GM12878 (cell line): ENCODE results near the gene DNAJC4. TPM values are rescaled to one million over a fixed set of nuclear protein-coding genes. Genes with fewer than 3 reads are reported as not detected.

Experiments
- polyA plus RNA-seq, 11 experiments: library from polyadenylated mRNA; depleted of rRNA in 4 of 11; unstranded in 6 of 11; stranded (reverse) in 5 of 11; fragments of >200 nt; fragmentation: Nextera tagmentation in 4 of 11; fragmentation: Illumina TruSeq in 1 of 11; extraction: Ambion mirVana in 4 of 11; extraction: Trizol in 1 of 11; gene quantifications; 1 replicate in 1 of 11; 2 replicates in 10 of 11; pipeline versions ENCODE4 v1.2.1 to v1.2.3, GENCODE V29; 2011 to 2016; ENCODE audit warnings: inconsistent platforms in 2 of 11, missing spikeins in 2 of 11, low read depth in 1 of 11
- total RNA-seq, 4 experiments: library from RNA; depleted of rRNA in 3 of 4; stranded (reverse); fragments of >200 nt in 3 of 4; fragmentation: Illumina TruSeq in 1 of 4; extraction: Trizol in 1 of 4; gene quantifications; 2 replicates each; pipeline versions ENCODE4 v1.2.1 to v1.2.3, GENCODE V29; 2013 to 2021

DNAJC4 gene
- total and polyA plus RNA-seq, 10 of the 15 experiments (the other 5 are each of a cell fraction or from before 2014, with no cell fraction given): 3.7 to 64.9 (median 30.1) TPM

Other genes with a start within 250 kb of the DNAJC4 start
Only the 7 nearest of the 20 such genes appear.
- 122 and 145 TPM in 2 replicates for gene FERMT3, start 23.8 kb upstream of the DNAJC4 start, total RNA-seq (2014; rRNA removed)
- gene FERMT3, start 23.8 kb upstream of the DNAJC4 start, total RNA-seq (2014; rRNA removed; fragmentation: Illumina TruSeq; extraction: Trizol): 44.4 and 47.3 TPM in 2 replicates
- gene FERMT3, start 23.8 kb upstream of the DNAJC4 start, total RNA-seq (2021): 192 and 211 TPM in 2 replicates
- gene FERMT3, start 23.8 kb upstream of the DNAJC4 start, polyA plus RNA-seq (2011; rRNA removed): 24.2 and 86.8 TPM in 2 replicates
- gene FERMT3, start 23.8 kb upstream of the DNAJC4 start, polyA plus RNA-seq (2014; fragmentation: Illumina TruSeq; extraction: Trizol): 6.8 and 49.0 TPM in 2 replicates
- gene FERMT3, start 23.8 kb upstream of the DNAJC4 start, polyA plus RNA-seq (2014; fragmentation: Nextera tagmentation; extraction: Ambion mirVana): 1 to 10 TPM; 2.0 to 9.2 TPM
- gene FERMT3, start 23.8 kb upstream of the DNAJC4 start, polyA plus RNA-seq (2014; rRNA removed): 141 and 191 TPM in 2 replicates
- gene FERMT3, start 23.8 kb upstream of the DNAJC4 start, polyA plus RNA-seq (2016; fragmentation: Nextera tagmentation; extraction: Ambion mirVana): 100 to 1,000 TPM; 198 to 207 TPM
- gene TRPT1, start 4.4 kb upstream of the DNAJC4 start, total RNA-seq (2014; rRNA removed): 39.0 and 43.1 TPM in 2 replicates
- 17.8 and 19.9 TPM in 2 replicates for gene TRPT1, start 4.4 kb upstream of the DNAJC4 start, total RNA-seq (2014; rRNA removed; fragmentation: Illumina TruSeq; extraction: Trizol)
- 37.7 and 39.2 TPM in 2 replicates for gene TRPT1, start 4.4 kb upstream of the DNAJC4 start, total RNA-seq (2021)
- gene TRPT1, start 4.4 kb upstream of the DNAJC4 start, polyA plus RNA-seq (2011; rRNA removed): 12.1 and 23.8 TPM in 2 replicates
- gene TRPT1, start 4.4 kb upstream of the DNAJC4 start, polyA plus RNA-seq (2014; fragmentation: Illumina TruSeq; extraction: Trizol): 13.0 and 14.3 TPM in 2 replicates
- 10 to 100 TPM in 1 of 2 experiments, 1 to 10 TPM in 1; 7.1 to 21.3 TPM for gene TRPT1, start 4.4 kb upstream of the DNAJC4 start, polyA plus RNA-seq (2014; fragmentation: Nextera tagmentation; extraction: Ambion mirVana)
- gene TRPT1, start 4.4 kb upstream of the DNAJC4 start, polyA plus RNA-seq (2014; rRNA removed): 42.0 and 43.7 TPM in 2 replicates
- 10 to 100 TPM; 49.9 to 63.0 TPM for gene TRPT1, start 4.4 kb upstream of the DNAJC4 start, polyA plus RNA-seq (2016; fragmentation: Nextera tagmentation; extraction: Ambion mirVana)
- gene NUDT22, start 4.3 kb upstream of the DNAJC4 start, total RNA-seq (2014; rRNA removed): 102 and 115 TPM in 2 replicates
- 31.0 and 37.7 TPM in 2 replicates for gene NUDT22, start 4.3 kb upstream of the DNAJC4 start, total RNA-seq (2014; rRNA removed; fragmentation: Illumina TruSeq; extraction: Trizol)
- gene NUDT22, start 4.3 kb upstream of the DNAJC4 start, total RNA-seq (2021): 87.7 and 91.0 TPM in 2 replicates
- gene NUDT22, start 4.3 kb upstream of the DNAJC4 start, polyA plus RNA-seq (2011; rRNA removed): 21.2 and 38.5 TPM in 2 replicates
- gene NUDT22, start 4.3 kb upstream of the DNAJC4 start, polyA plus RNA-seq (2014; fragmentation: Illumina TruSeq; extraction: Trizol): 6.0 and 17.0 TPM in 2 replicates
- gene NUDT22, start 4.3 kb upstream of the DNAJC4 start, polyA plus RNA-seq (2014; fragmentation: Nextera tagmentation; extraction: Ambion mirVana): 10 to 100 TPM in 1 of 2 experiments, 1 to 10 TPM in 1; 6.7 to 20.9 TPM
- gene NUDT22, start 4.3 kb upstream of the DNAJC4 start, polyA plus RNA-seq (2014; rRNA removed): 94.4 and 118 TPM in 2 replicates
- 10 to 100 TPM; 95.8 to 99.2 TPM for gene NUDT22, start 4.3 kb upstream of the DNAJC4 start, polyA plus RNA-seq (2016; fragmentation: Nextera tagmentation; extraction: Ambion mirVana)
- 23.3 and 25.4 TPM in 2 replicates for gene VEGFB, start 4.0 kb downstream of the DNAJC4 start, total RNA-seq (2014; rRNA removed)
- 16.3 and 17.5 TPM in 2 replicates for gene VEGFB, start 4.0 kb downstream of the DNAJC4 start, total RNA-seq (2014; rRNA removed; fragmentation: Illumina TruSeq; extraction: Trizol)
- 75.8 and 81.7 TPM in 2 replicates for gene VEGFB, start 4.0 kb downstream of the DNAJC4 start, total RNA-seq (2021)
- gene VEGFB, start 4.0 kb downstream of the DNAJC4 start, polyA plus RNA-seq (2011; rRNA removed): 8.4 and 11.1 TPM in 2 replicates
- 17.0 and 24.2 TPM in 2 replicates for gene VEGFB, start 4.0 kb downstream of the DNAJC4 start, polyA plus RNA-seq (2014; fragmentation: Illumina TruSeq; extraction: Trizol)
- gene VEGFB, start 4.0 kb downstream of the DNAJC4 start, polyA plus RNA-seq (2014; fragmentation: Nextera tagmentation; extraction: Ambion mirVana): 10 to 100 TPM in 1 of 2 experiments, 1 to 10 TPM in 1; 7.0 to 28.1 TPM
- gene VEGFB, start 4.0 kb downstream of the DNAJC4 start, polyA plus RNA-seq (2014; rRNA removed): 32.8 and 46.0 TPM in 2 replicates
- gene VEGFB, start 4.0 kb downstream of the DNAJC4 start, polyA plus RNA-seq (2016; fragmentation: Nextera tagmentation; extraction: Ambion mirVana): 10 to 100 TPM; 12.4 to 12.7 TPM
- 47.8 and 62.4 TPM in 2 replicates for gene FKBP2, start 10.5 kb downstream of the DNAJC4 start, total RNA-seq (2014; rRNA removed)
- 39.1 and 41.5 TPM in 2 replicates for gene FKBP2, start 10.5 kb downstream of the DNAJC4 start, total RNA-seq (2014; rRNA removed; fragmentation: Illumina TruSeq; extraction: Trizol)
- gene FKBP2, start 10.5 kb downstream of the DNAJC4 start, total RNA-seq (2021): 31.6 and 37.1 TPM in 2 replicates
- 10.7 and 25.5 TPM in 2 replicates for gene FKBP2, start 10.5 kb downstream of the DNAJC4 start, polyA plus RNA-seq (2011; rRNA removed)
- 7.5 and 37.5 TPM in 2 replicates for gene FKBP2, start 10.5 kb downstream of the DNAJC4 start, polyA plus RNA-seq (2014; fragmentation: Illumina TruSeq; extraction: Trizol)
- 10 to 100 TPM in 1 of 2 experiments, 1 to 10 TPM in 1; 1.8 to 26.8 TPM for gene FKBP2, start 10.5 kb downstream of the DNAJC4 start, polyA plus RNA-seq (2014; fragmentation: Nextera tagmentation; extraction: Ambion mirVana)
- 58.6 and 61.9 TPM in 2 replicates for gene FKBP2, start 10.5 kb downstream of the DNAJC4 start, polyA plus RNA-seq (2014; rRNA removed)
- 10 to 100 TPM; 95.0 to 99.7 TPM for gene FKBP2, start 10.5 kb downstream of the DNAJC4 start, polyA plus RNA-seq (2016; fragmentation: Nextera tagmentation; extraction: Ambion mirVana)
- gene PPP1R14B, start 16.4 kb downstream of the DNAJC4 start, total RNA-seq (2014; rRNA removed): 219 and 251 TPM in 2 replicates
- gene PPP1R14B, start 16.4 kb downstream of the DNAJC4 start, total RNA-seq (2014; rRNA removed; fragmentation: Illumina TruSeq; extraction: Trizol): 170 and 195 TPM in 2 replicates
- 264 and 283 TPM in 2 replicates for gene PPP1R14B, start 16.4 kb downstream of the DNAJC4 start, total RNA-seq (2021)
- gene PPP1R14B, start 16.4 kb downstream of the DNAJC4 start, polyA plus RNA-seq (2011; rRNA removed): 75.7 and 138 TPM in 2 replicates
- 42.7 and 109 TPM in 2 replicates for gene PPP1R14B, start 16.4 kb downstream of the DNAJC4 start, polyA plus RNA-seq (2014; fragmentation: Illumina TruSeq; extraction: Trizol)
- 10 to 100 TPM in 1 of 2 experiments, 1 to 10 TPM in 1; 8.4 to 27.7 TPM for gene PPP1R14B, start 16.4 kb downstream of the DNAJC4 start, polyA plus RNA-seq (2014; fragmentation: Nextera tagmentation; extraction: Ambion mirVana)
- 222 and 270 TPM in 2 replicates for gene PPP1R14B, start 16.4 kb downstream of the DNAJC4 start, polyA plus RNA-seq (2014; rRNA removed)
- 10 to 100 TPM; 59.7 to 84.0 TPM for gene PPP1R14B, start 16.4 kb downstream of the DNAJC4 start, polyA plus RNA-seq (2016; fragmentation: Nextera tagmentation; extraction: Ambion mirVana)
- gene PLCB3, start 21.0 kb downstream of the DNAJC4 start, total RNA-seq (2014; rRNA removed): 7.5 and 7.7 TPM in 2 replicates
- 2.8 and 3.3 TPM in 2 replicates for gene PLCB3, start 21.0 kb downstream of the DNAJC4 start, total RNA-seq (2014; rRNA removed; fragmentation: Illumina TruSeq; extraction: Trizol)
- gene PLCB3, start 21.0 kb downstream of the DNAJC4 start, total RNA-seq (2021): 7.8 and 10.3 TPM in 2 replicates
- 2.0 and 3.2 TPM in 2 replicates for gene PLCB3, start 21.0 kb downstream of the DNAJC4 start, polyA plus RNA-seq (2011; rRNA removed)
- gene PLCB3, start 21.0 kb downstream of the DNAJC4 start, polyA plus RNA-seq (2014; fragmentation: Illumina TruSeq; extraction: Trizol): 1.1 and 3.6 TPM in 2 replicates
- gene PLCB3, start 21.0 kb downstream of the DNAJC4 start, polyA plus RNA-seq (2014; fragmentation: Nextera tagmentation; extraction: Ambion mirVana): under 1 TPM; 0.03 to 0.18 TPM
- gene PLCB3, start 21.0 kb downstream of the DNAJC4 start, polyA plus RNA-seq (2014; rRNA removed): 7.3 and 7.6 TPM in 2 replicates
- 1 to 10 TPM; 1.4 TPM for gene PLCB3, start 21.0 kb downstream of the DNAJC4 start, polyA plus RNA-seq (2016; fragmentation: Nextera tagmentation; extraction: Ambion mirVana)